Measurements from ENCODE around the gene GPRIN1.

DNA sequence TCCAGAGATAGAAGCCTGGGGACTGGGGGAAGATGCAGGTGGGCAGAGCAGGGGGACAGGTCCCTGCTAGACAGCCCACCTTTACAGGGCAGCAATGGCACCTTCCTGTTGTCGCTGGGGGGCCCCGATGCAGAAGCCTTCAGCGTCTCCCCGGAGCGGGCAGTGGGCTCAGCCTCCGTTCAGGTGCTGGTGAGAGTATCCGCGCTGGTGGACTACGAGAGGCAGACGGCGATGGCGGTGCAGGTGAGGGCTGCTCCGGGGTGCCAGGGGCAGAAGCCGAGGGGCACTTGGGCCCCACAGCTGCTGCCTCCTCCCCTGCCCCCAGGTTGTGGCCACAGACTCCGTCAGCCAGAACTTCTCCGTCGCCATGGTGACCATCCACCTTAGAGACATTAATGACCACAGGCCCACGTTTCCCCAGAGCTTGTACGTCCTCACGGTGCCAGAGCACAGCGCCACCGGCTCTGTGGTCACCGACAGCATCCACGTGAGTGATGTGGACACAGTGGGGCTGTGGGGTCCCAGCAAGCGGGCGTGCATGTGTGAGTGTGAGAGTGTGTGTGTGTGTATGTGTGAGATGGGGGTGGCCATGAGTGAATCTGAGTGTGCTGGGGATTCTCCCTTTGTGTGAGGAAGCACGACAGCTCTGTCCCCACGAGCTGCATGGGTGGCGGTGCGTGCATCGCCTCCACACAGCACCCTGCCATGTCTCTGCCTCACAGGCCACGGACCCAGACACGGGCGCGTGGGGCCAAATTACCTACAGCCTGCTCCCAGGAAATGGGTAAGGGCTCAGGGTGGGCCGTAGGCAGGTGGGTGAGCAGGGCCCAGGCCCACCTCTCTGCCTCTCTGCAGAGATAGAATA lies 32.4 kb downstream of the GPRIN1 start:
- TF ChIP-seq FOXA1 (IDR thresholded peaks at IDR 0.05) (no peak), EGR1 (IDR thresholded peaks at IDR 0.05; ENCODE audit: low read depth in 2 of 2) (no peak)

All from liver (tissue), 2 donors.